Pancreas (tissue), 10 donors: ENCODE results near the gene ZDHHC14. TPM values are rescaled to one million over a fixed set of nuclear protein-coding genes. Genes with fewer than 3 reads are reported as not detected.

ENCODE experiments used
- ATAC-seq, 4 donors: fragments of 200-7000 bp; cut with Tn5 transposase; one replicate each; pipeline versions ENCODE4 v1.8.0 to v1.9.1; 2020; ENCODE audit warnings: mild to moderate bottlenecking in 4 of 4, moderate library complexity in 4 of 4
- DNase-seq, 6 donors: peaks; one replicate each; pipeline ENCODE4 v3.0.0-alpha.2; 2020
- FAIRE-seq: peaks from 2 replicates; lab custom pipeline; 2012; peaks lifted over from hg19 to GRCh38; lab: Jason Lieb, UNC
- H3K27ac ChIP-seq, 4 donors: fragments of 200-600 bp; sonication (generic); 1 replicate in 3 of 4; 2 replicates in 1 of 4; pipeline versions ENCODE4 v1.5.0 to v1.8.0; 2020
- H3K27me3 ChIP-seq, 4 donors: fragments of 200-600 bp; one replicate each; pipeline ENCODE4 v1.8.0; 2021
- H3K36me3 ChIP-seq, 3 donors: fragments of 200-600 bp; sonication (generic) in 1 of 3; one replicate each; pipeline versions ENCODE4 v1.5.0 to v1.8.0; 2020 to 2021
- H3K4me1 ChIP-seq, 3 donors: fragments of 200-600 bp; one replicate each; pipeline ENCODE4 v1.8.0; 2021
- H3K4me3 ChIP-seq, 4 donors: fragments of 200-600 bp; sonication (generic) in 2 of 4; one replicate each; pipeline versions ENCODE4 v1.5.0 to v1.8.0; 2020 to 2021
- H3K9me3 ChIP-seq, 4 donors: fragments of 200-600 bp; one replicate each; pipeline ENCODE4 v1.8.0; 2021
- CTCF ChIP-seq, 4 donors: fragments of 200-600 bp; sonication (generic) in 3 of 4; IDR thresholded peaks; one replicate each; pipeline versions ENCODE4 v1.5.0 to v1.8.0; 2021; ENCODE audit warnings: antibody characterized with exemption in 4 of 4
- WGBS, 2 donors: extraction: QIAGEN DNeasy Blood & Tissue Kit; methylation state at CpG; one replicate each; pipeline ENCODE4 v1.1.7; 2013; 5-methylcytosine and 5-hydroxymethylcytosine counted together
- intact Hi-C, 3 donors: fragments of 100-400 bp; cut with DNase I; formaldehyde crosslinking; loops; one replicate each; pipeline versions ENCODE4 v1.11.1 to v1.14.2; 2022
- polyA plus RNA-seq, 2 donors: library from polyadenylated mRNA; stranded (reverse); fragments of 200-250 nt; gene quantifications; one replicate each; pipeline ENCODE4 v1.2.3, GENCODE V29; 2013
- total RNA-seq, 6 donors: library from RNA; stranded (reverse); fragmentation: NEBNext Ultra II Directional in 4 of 6; extraction: Animal tissue kit (Norgen Biotek cat#: 25700) in 4 of 6; gene quantifications; one replicate each; pipeline versions ENCODE4 v1.2.1 to v1.2.4, GENCODE V29; 2021 to 2023
- donor health status: healthy with polysubstance abuse.
- donor health status: DM: no; HTN: no; CAD: no; lungs with moderate emphysema.
- donor health status: DM: no; HTN: no; CAD: no.
- donor health status: control.
- donor health status: control.
- donor health status: Bipolar disorder and iron deficiency.
- donor health status: DM: yes; HTN: yes; CAD: no.
- donor health status: DM: no; HTN: no; CAD: no.
- donor health status: DM: no; HTN: no; CAD: no.
- donor health status: DM: yes; HTN: yes; CAD: no.

Gene ZDHHC14
- total and polyA plus RNA-seq, 8 donors = 3.1 to 9.9 (median 4.5) TPM

GRCh38 chr6:157479464-157480303 lies 98.7 kb downstream of the ZDHHC14 start:
- ATAC-seq (peak; percentile 86 to 94 (median 90)), FAIRE-seq (no peak), DNase-seq (peak in 1 of 6 donors; percentile 16)
- H3K27me3 ChIP-seq = no peaks in the 10 kb centered on the region
- peak overlapping the region in 1 of 4 donors; percentile 37 for H3K27ac ChIP-seq
- H3K4me1 ChIP-seq = peaks cover 0 to 12% (median 0%) of the 10 kb centered on the region in 3 donors
- no peaks in the 10 kb centered on the region for H3K9me3 ChIP-seq
- TF ChIP-seq CTCF (IDR thresholded peaks at IDR 0.05) = no peak
- intact Hi-C loops = no loop called here
- 38% methylated on average over 7 of the region's 7 CpGs for WGBS, 2 donors
- H3K4me3 ChIP-seq = peak overlapping the region in 1 of 4 donors; percentile 6
- no peaks in the 10 kb centered on the region for H3K36me3 ChIP-seq

GRCh38 chr6:157481189-157481864 lies 100.3 kb downstream of the ZDHHC14 start:
- Histone ChIP-seq H3K27ac (no peak overlapping the region), H3K9me3 (no peaks in the 10 kb centered on the region), H3K4me1 (peaks cover 0 to 12% (median 0%) of the 10 kb centered on the region in 3 donors), H3K36me3 (no peaks in the 10 kb centered on the region), H3K4me3 (no peak overlapping the region), H3K27me3 (no peaks in the 10 kb centered on the region)
- DNase-seq (no peak), FAIRE-seq (no peak), ATAC-seq (no peak)
- WGBS, 2 donors = 85 to 86% methylated on average over 9 of the region's 9 CpGs
- intact Hi-C loops = no loop called here
- TF ChIP-seq CTCF (IDR thresholded peaks at IDR 0.05) = no peak

DNA sequence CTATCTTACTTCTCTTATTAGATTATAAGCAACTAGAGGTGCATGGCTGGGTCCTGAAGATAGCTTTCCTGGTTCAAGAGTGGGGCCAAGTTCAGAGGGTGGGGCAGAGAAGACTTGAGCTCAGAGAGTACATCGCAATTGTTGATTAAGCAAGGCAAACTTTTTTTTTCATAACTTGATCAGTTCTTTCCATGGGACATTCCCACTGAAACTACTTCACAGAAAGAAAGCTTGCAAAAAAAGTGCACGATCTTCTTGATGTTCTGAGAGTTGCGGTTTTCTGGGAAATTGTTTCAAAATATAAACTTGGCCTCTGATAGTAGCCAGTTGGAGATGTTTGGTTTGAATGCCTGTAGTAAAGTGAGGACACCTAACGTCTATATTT lies 100.9 kb downstream of the ZDHHC14 start:
- Histone ChIP-seq H3K4me3 (no peak overlapping the region), H3K36me3 (no peaks in the 10 kb centered on the region), H3K27me3 (no peaks in the 10 kb centered on the region), H3K9me3 (no peaks in the 10 kb centered on the region), H3K27ac (no peak overlapping the region), H3K4me1 (peaks cover 0 to 12% (median 0%) of the 10 kb centered on the region in 3 donors)
- ATAC-seq (no peak), FAIRE-seq (no peak), DNase-seq (no peak)
- no peak for TF ChIP-seq CTCF (IDR thresholded peaks at IDR 0.05)
- intact Hi-C loops = no loop called here
- 89 to 92% methylated on average over 4 of the region's 4 CpGs for WGBS, 2 donors

- ATAC-seq (no peak), DNase-seq (no peak), FAIRE-seq (no peak)
- Histone ChIP-seq H3K4me3 (no peak overlapping the region), H3K4me1 (peaks cover 0 to 11% (median 0%) of the 10 kb centered on the region in 3 donors), H3K27ac (no peak overlapping the region), H3K36me3 (no peaks in the 10 kb centered on the region), H3K27me3 (no peaks in the 10 kb centered on the region), H3K9me3 (no peaks in the 10 kb centered on the region)
- no peak for TF ChIP-seq CTCF (IDR thresholded peaks at IDR 0.05)
- intact Hi-C loops = no loop called here
- 93 to 95% methylated on average over 3 of the region's 3 CpGs for WGBS, 2 donors
Measured at GRCh38 chr6:157483770-157484169, 102.8 kb downstream of the ZDHHC14 start.
